ENCODE results near the gene CIDEC.

Gene CIDEC

DNA sequence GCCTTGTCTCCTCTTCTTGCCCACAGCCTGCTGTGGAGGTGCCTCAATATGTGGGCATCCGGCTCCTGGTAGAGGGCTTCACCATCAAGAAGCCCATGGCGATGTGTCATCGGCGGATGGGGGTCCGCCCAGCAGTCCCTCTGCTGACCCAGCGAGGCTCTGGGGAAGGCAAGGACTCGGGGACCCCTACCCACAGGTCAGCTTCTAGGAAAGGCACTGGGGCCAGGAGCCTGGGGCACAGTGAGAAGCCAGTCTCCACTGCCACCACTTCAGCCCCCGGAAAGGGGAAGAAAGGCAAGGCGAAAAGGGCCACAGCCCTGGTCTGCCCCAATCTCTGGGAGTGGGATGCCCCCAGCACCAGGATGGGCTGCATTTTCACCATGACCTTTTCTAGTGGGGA is 47.0 kb downstream of the CIDEC start:
- no peak overlapping the region for H3K4me3 ChIP-seq (ENCODE audit: low read length)
- H3K9me3 ChIP-seq (ENCODE audit: insufficient read depth, low read depth, low read length), result no peaks in the 10 kb centered on the region
- H3K27ac ChIP-seq (ENCODE audit: low read length), result no peak overlapping the region
- no peaks in the 10 kb centered on the region for H3K27me3 ChIP-seq (ENCODE audit: insufficient read depth, low read length)
- no peaks in the 10 kb centered on the region for H3K4me1 ChIP-seq (ENCODE audit: insufficient read depth, low read length)
- no peak overlapping the region for H3K9ac ChIP-seq (ENCODE audit: low read depth, low read length)
- 0 out of 2 replicates have a peak, but pooled peaks cover 4% of the 10 kb centered on the region for H3K36me3 ChIP-seq (ENCODE audit: insufficient read depth, low read depth, low read length)

DNA sequence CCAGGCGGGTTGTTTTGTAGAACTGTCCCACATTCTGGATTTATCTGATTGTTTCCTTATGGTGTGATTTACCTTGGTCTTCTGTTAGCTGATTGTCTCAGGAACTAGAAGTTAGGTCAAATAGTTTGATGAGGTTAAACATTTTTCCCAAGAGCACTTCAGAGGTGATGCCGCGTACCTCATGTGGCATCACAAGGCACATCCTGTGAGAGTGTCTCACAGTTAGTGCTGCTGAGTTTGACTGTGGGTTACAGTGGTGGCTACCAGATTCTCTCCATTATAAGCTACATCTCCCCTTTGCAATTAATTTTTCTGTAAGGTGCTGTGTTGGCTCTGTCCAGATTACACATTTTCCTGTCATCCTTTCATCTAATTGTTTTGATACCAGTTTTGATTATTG is 48.8 kb downstream of the CIDEC start:
- Histone ChIP-seq H3K9me3 (ENCODE audit: insufficient read depth, low read depth, low read length) (no peaks in the 10 kb centered on the region), H3K4me3 (ENCODE audit: low read length) (no peak overlapping the region), H3K36me3 (ENCODE audit: insufficient read depth, low read depth, low read length) (no peaks in the 10 kb centered on the region), H3K9ac (ENCODE audit: low read depth, low read length) (no peak overlapping the region), H3K27ac (ENCODE audit: low read length) (no peak overlapping the region), H3K27me3 (ENCODE audit: insufficient read depth, low read length) (no peaks in the 10 kb centered on the region), H3K4me1 (ENCODE audit: insufficient read depth, low read length) (no peaks in the 10 kb centered on the region)

DNA sequence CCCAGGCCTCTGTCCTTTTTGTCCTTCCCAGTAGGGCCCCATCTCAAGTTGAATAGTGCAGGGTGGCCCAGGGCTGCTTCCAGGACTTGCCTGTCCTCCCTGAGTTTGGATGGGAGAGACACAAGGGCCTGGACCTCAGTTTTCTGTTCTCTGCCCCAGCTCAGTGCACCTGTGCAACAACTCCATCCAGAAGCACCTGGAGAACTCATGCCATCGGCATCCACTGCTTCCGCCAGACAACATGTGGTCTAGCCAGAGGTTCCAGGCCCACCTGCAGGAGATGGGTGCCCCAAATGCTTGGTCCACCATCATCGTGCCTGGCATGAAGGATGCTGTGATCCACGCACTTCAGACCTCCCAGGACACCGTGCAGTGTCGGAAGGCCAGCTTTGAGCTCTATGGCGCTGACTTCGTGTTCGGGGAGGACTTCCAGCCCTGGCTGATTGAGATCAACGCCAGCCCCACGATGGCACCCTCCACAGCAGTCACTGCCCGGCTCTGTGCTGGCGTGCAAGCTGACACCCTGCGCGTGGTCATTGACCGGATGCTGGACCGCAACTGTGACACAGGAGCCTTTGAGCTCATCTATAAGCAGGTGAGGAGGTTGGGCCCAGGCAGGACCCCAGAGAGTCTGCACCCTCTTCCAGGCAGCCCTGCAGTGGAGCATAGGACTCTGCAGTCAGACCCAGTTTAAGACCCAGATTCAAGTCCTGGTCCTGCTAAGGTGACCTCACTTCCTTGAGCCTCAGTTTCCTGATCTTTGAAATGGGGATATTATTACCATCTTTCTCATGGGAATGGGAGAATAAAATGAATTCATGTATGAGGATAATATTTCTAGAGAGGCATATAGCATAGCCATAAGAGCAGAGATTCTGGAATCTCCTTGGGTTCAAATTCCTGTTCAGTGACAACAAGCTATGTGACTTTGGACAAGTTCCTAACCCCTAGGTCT is 51.0 kb downstream of the CIDEC start:
- Histone ChIP-seq H3K27ac (ENCODE audit: low read length) (no peak overlapping the region), H3K9me3 (ENCODE audit: insufficient read depth, low read depth, low read length) (no peaks in the 10 kb centered on the region), H3K4me3 (ENCODE audit: low read length) (no peak overlapping the region), H3K36me3 (ENCODE audit: insufficient read depth, low read depth, low read length) (no peaks in the 10 kb centered on the region), H3K27me3 (ENCODE audit: insufficient read depth, low read length) (no peaks in the 10 kb centered on the region), H3K9ac (ENCODE audit: low read depth, low read length) (no peak overlapping the region), H3K4me1 (ENCODE audit: insufficient read depth, low read length) (no peaks in the 10 kb centered on the region)

DNA sequence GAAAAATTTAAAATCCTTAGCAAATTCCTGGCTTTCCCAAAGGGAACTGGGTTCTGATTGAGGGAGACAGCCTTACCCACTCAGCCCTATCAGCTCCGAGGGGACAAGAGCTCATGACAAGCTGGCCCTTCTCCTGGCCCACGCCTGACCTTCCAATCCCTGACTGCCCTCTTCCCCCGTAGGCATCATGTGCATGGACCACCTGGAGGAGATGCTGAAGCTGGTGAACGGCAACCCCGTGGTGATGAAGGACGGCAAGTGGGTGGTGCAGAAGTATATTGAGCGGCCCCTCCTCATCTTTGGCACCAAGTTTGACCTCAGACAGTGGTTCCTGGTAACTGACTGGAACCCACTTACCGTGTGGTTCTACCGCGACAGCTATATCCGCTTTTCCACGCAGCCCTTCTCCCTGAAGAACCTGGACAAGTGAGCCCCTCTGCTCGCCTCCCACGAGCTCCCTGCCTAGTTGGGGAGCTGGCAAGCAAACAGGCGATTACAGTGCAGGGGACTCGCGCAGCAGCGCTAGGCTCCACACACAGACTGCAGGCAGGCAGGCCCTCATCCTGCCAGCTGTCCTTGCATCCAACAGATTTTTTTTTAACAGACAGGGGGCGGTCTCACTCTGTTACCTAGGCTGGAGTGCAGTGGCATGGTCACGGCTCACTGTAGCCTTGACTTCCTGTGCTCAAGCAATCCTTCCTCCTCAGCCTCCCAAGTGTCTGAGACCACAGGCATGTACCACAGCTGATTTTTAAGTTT is 53.1 kb downstream of the CIDEC start:
- Histone ChIP-seq H3K4me3 (ENCODE audit: low read length) (no peak overlapping the region), H3K27me3 (ENCODE audit: insufficient read depth, low read length) (no peaks in the 10 kb centered on the region), H3K9ac (ENCODE audit: low read depth, low read length) (no peak overlapping the region), H3K27ac (ENCODE audit: low read length) (no peak overlapping the region), H3K36me3 (ENCODE audit: insufficient read depth, low read depth, low read length) (no peaks in the 10 kb centered on the region), H3K4me1 (ENCODE audit: insufficient read depth, low read length) (no peaks in the 10 kb centered on the region), H3K9me3 (ENCODE audit: insufficient read depth, low read depth, low read length) (no peaks in the 10 kb centered on the region)

DNA sequence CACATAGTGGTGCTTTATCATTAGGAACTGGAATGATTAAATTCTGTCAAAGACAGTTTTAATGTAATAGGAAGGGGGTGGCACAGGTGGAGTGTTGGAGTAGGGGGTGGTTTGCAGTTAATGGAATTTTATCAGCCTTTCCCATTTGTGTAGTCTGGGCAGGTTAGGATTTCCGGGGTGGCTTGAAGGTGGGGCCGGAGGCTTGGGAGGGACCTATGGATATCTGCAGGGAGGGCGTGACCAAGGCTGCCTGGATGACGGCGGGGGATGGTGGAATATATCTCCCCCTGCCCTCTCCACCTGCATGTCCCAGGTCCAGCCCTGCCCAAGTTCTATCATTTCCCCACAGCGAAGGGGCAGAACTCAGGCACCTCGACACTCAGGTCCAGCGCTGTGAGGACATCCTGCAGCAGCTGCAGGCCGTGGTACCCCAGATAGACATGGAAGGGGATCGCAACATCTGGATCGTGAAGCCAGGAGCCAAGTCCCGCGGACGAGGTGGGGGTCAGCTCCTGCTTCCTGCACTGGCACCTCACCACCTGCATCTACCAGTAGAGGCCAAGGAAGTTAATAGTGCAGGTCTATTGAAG is 54.5 kb downstream of the CIDEC start:
- no peaks in the 10 kb centered on the region for H3K27me3 ChIP-seq (ENCODE audit: insufficient read depth, low read length)
- no peaks in the 10 kb centered on the region for H3K36me3 ChIP-seq (ENCODE audit: insufficient read depth, low read depth, low read length)
- 0 out of 2 replicates have a peak overlapping the region, but pooled peaks have one; percentile 34 for H3K9ac ChIP-seq (ENCODE audit: low read depth, low read length)
- 0 out of 2 replicates have a peak, but pooled peaks cover 2% of the 10 kb centered on the region for H3K4me1 ChIP-seq (ENCODE audit: insufficient read depth, low read length)
- H3K27ac ChIP-seq (ENCODE audit: low read length), result no peak overlapping the region
- H3K9me3 ChIP-seq (ENCODE audit: insufficient read depth, low read depth, low read length), result no peaks in the 10 kb centered on the region
- H3K4me3 ChIP-seq (ENCODE audit: low read length), result no peak overlapping the region

DNA sequence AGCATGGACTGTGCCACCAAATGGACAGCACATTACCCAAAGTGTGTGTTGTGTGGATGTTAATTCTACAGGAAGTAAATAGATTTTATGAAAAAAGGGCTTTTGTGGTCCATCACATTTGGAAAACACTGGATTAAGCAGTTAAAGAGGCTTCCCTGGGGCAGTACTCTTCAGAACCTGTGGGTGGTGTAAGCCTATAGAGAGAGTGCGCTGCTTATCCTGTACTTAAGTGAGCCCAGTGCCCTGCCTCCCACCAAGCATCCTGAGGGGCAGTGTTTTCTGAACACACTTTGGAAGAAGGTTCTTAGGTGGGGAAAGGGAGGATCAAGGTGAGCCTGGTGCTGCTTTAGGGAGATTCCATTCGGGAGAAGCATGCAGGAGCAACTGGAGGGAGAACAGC is 59.1 kb downstream of the CIDEC start:
- Histone ChIP-seq H3K9ac (ENCODE audit: low read depth, low read length) (no peak overlapping the region), H3K27ac (ENCODE audit: low read length) (no peak overlapping the region), H3K4me3 (ENCODE audit: low read length) (no peak overlapping the region), H3K36me3 (ENCODE audit: insufficient read depth, low read depth, low read length) (no peaks in the 10 kb centered on the region), H3K4me1 (ENCODE audit: insufficient read depth, low read length) (0 out of 2 replicates have a peak, but pooled peaks cover 2% of the 10 kb centered on the region), H3K27me3 (ENCODE audit: insufficient read depth, low read length) (no peaks in the 10 kb centered on the region), H3K9me3 (ENCODE audit: insufficient read depth, low read depth, low read length) (no peaks in the 10 kb centered on the region)

DNA sequence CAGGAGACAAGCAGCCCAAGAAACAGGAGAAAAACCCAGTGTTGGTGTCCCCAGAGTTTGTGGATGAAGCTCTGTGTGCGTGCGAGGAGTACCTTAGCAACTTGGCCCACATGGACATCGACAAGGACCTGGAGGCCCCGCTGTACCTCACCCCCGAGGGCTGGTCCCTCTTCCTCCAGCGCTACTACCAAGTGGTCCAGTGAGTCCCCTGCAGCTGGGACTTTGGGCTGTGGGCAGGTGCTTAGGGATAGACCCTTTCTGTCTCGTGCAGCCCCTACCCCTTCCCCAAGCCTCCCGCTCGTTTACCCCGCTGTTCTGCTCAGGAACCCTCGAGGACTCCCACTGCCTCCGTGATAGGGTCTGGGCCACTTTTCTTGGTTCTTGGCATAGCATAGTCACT is 59.5 kb downstream of the CIDEC start:
- Histone ChIP-seq H3K4me3 (ENCODE audit: low read length) (no peak overlapping the region), H3K4me1 (ENCODE audit: insufficient read depth, low read length) (0 out of 2 replicates have a peak, but pooled peaks cover 2% of the 10 kb centered on the region), H3K36me3 (ENCODE audit: insufficient read depth, low read depth, low read length) (no peaks in the 10 kb centered on the region), H3K9me3 (ENCODE audit: insufficient read depth, low read depth, low read length) (no peaks in the 10 kb centered on the region), H3K27me3 (ENCODE audit: insufficient read depth, low read length) (no peaks in the 10 kb centered on the region), H3K9ac (ENCODE audit: low read depth, low read length) (no peak overlapping the region), H3K27ac (ENCODE audit: low read length) (no peak overlapping the region)

DNA sequence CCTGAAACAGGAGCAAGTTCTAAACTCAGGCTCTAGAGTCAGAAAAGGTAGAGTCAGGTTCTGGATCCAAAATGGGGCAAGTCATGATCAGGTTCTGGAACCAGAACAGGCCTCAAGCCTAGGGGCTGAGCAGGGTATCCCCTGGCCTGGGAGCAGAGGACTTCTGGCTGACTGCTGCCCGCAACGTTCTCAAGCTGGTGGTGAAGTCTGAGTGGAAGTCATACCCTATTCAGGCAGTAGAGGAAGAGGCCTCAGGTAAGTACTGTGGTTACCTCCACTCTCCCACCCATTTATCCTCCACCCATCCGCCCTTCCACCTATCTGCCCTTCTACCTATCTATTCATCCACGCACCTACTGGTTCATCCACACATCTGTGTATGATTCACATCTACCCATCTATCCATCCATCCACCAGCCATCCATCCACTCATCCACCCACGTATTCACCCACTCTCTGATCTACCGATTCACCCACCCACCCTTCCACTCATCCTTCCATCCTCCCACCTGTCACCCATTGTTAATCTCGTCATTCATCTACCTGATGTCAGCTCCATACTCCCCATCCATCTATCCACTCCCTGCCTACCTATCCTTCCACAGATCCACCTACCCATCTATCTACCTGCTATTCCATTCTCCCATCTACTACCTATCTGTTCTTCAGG is 61.3 kb downstream of the CIDEC start:
- H3K9me3 ChIP-seq (ENCODE audit: insufficient read depth, low read depth, low read length), result no peaks in the 10 kb centered on the region
- 0 out of 2 replicates have a peak, but pooled peaks cover 2% of the 10 kb centered on the region for H3K4me1 ChIP-seq (ENCODE audit: insufficient read depth, low read length)
- no peak overlapping the region for H3K27ac ChIP-seq (ENCODE audit: low read length)
- H3K36me3 ChIP-seq (ENCODE audit: insufficient read depth, low read depth, low read length), result no peaks in the 10 kb centered on the region
- no peak overlapping the region for H3K9ac ChIP-seq (ENCODE audit: low read depth, low read length)
- no peak overlapping the region for H3K4me3 ChIP-seq (ENCODE audit: low read length)
- no peaks in the 10 kb centered on the region for H3K27me3 ChIP-seq (ENCODE audit: insufficient read depth, low read length)

DNA sequence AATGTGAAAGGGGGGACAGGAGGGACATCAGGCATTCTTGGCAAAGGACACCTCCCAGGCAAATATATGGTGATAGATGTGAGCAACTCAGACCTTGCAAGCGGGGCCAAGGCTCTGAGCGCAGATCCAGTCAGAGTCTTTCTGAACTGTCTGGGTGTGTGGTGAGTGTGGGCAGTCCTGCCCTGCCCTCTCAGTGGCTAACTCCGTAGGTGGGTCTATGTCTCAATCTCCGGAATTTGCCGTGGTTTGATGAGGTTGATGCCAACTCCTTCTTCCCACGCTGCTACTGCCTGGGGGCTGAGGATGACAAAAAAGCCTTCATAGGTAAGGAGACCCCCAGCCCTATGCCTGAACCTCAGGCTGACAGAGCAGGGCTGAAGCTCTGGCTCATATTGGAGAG is 62.6 kb downstream of the CIDEC start:
- no peak overlapping the region for H3K27ac ChIP-seq (ENCODE audit: low read length)
- no peak overlapping the region for H3K4me3 ChIP-seq (ENCODE audit: low read length)
- H3K9me3 ChIP-seq (ENCODE audit: insufficient read depth, low read depth, low read length), result no peaks in the 10 kb centered on the region
- H3K4me1 ChIP-seq (ENCODE audit: insufficient read depth, low read length), result 0 out of 2 replicates have a peak, but pooled peaks cover 2% of the 10 kb centered on the region
- H3K27me3 ChIP-seq (ENCODE audit: insufficient read depth, low read length), result no peaks in the 10 kb centered on the region
- no peaks in the 10 kb centered on the region for H3K36me3 ChIP-seq (ENCODE audit: insufficient read depth, low read depth, low read length)
- no peak overlapping the region for H3K9ac ChIP-seq (ENCODE audit: low read depth, low read length)
